K562 (cell line): ENCODE results near the gene CISTR. TPM values are rescaled to one million over a fixed set of nuclear protein-coding genes. Genes with fewer than 3 reads are reported as not detected.

Experiments
- ATF6 ChIP-seq: sonication (generic); formaldehyde crosslinking; IDR thresholded peaks from 2 replicates; pipeline ENCODE4 v1.4.0; 2020; ENCODE audit warnings: mild to moderate bottlenecking, missing genetic modification reagents
- EGR1 ChIP-seq: fragments of 450-650 bp; conservative IDR thresholded peaks from 2 replicates; pipeline ENCODE4 v1.6.1; 2017; ENCODE audit warnings: mild to moderate bottlenecking
- KDM4B ChIP-seq, 2 experiments: fragments of 450-650 bp in 1 of 2; sonication (generic) in 1 of 2; IDR thresholded peaks; 2 replicates each; pipeline ENCODE4 v1.6.1; 2016 to 2017; ENCODE audit warnings: borderline replicate concordance in 2 of 2, antibody characterized with exemption in 1 of 2, low read depth in 1 of 2, mild to moderate bottlenecking in 1 of 2
- MAZ ChIP-seq, 2 experiments: fragments of 450-650 bp in 1 of 2; sonication (generic) in 1 of 2; formaldehyde crosslinking; IDR thresholded peaks in 1 of 2; conservative IDR thresholded peaks in 1 of 2; 2 replicates each; pipeline versions ENCODE4 v1.4.0 to v1.5.0; 2020; ENCODE audit warnings: mild to moderate bottlenecking in 1 of 2, missing genetic modification reagents in 1 of 2
- NCOA6 ChIP-seq: fragments of 450-650 bp; IDR thresholded peaks from 2 replicates; pipeline ENCODE4 v1.6.1; 2017; ENCODE audit warnings: mild to moderate bottlenecking
- RAD51 ChIP-seq: fragments of 450-650 bp; IDR thresholded peaks from 2 replicates; pipeline ENCODE4 v1.7.1; 2016; ENCODE audit warnings: low read depth, mild to moderate bottlenecking, borderline replicate concordance
- SLC30A9 ChIP-seq: fragments of 250-450 bp; sonication (Bioruptor Pico); IDR thresholded peaks from 2 replicates; pipeline ENCODE4 v1.8.0; 2022; ENCODE audit warnings: mild to moderate bottlenecking, moderate library complexity
- SMAD3 ChIP-seq: fragments of 450-650 bp; formaldehyde crosslinking; conservative IDR thresholded peaks from 2 replicates; pipeline ENCODE4 v1.4.0; 2020; ENCODE audit warnings: mild to moderate bottlenecking
- TBL1XR1 ChIP-seq, 2 experiments: IDR thresholded peaks; 2 replicates each; pipeline ENCODE4 v1.6.1; 2012; ENCODE audit warnings: improper control_type of control experiment in 2 of 2, low read length in 2 of 2, mild to moderate bottlenecking in 1 of 2
- ZNF639 ChIP-seq, 2 experiments: fragments of 200-800 bp in 1 of 2; sonication (Bioruptor generic) in 1 of 2; sonication (generic) in 1 of 2; formaldehyde crosslinking in 1 of 2; IDR thresholded peaks in 1 of 2; conservative IDR thresholded peaks in 1 of 2; 2 replicates each; pipeline versions ENCODE4 v1.5.0 to v1.6.1; 2016 to 2020; ENCODE audit warnings: missing compliant biosample characterization in 1 of 2, missing genetic modification characterization in 1 of 2, missing genetic modification reagents in 1 of 2
- polyA plus RNA-seq, 8 experiments: library from polyadenylated mRNA; depleted of rRNA in 4 of 8; stranded (reverse) in 5 of 8; unstranded in 3 of 8; fragments of >200 nt; fragmentation: Nextera tagmentation in 2 of 8; fragmentation: Illumina TruSeq in 1 of 8; extraction: Ambion mirVana in 2 of 8; extraction: Trizol in 1 of 8; gene quantifications; 2 replicates each; pipeline versions ENCODE4 v1.2.1 to v1.2.3, GENCODE V29; 2011 to 2014; ENCODE audit warnings: inconsistent platforms in 1 of 8, missing spikeins in 1 of 8
- total RNA-seq, 7 experiments: library from RNA; depleted of rRNA in 6 of 7; stranded (reverse); fragments of >200 nt in 6 of 7; fragmentation: Illumina TruSeq in 2 of 7; extraction: Trizol in 2 of 7; gene quantifications; 2 replicates each; pipeline versions ENCODE4 v1.2.1 to v1.2.3, GENCODE V29; 2011 to 2021; ENCODE audit warnings: low replicate concordance in 1 of 7
- TF ChIP-seq, protein P1 (sequence below): IDR thresholded peaks from 3 replicates; pipeline ENCODE4 v1.6.1; 2011; ENCODE audit warnings: borderline replicate concordance, mild to moderate bottlenecking; ENCODE audit not compliant: insufficient read length, insufficient read depth
- TF ChIP-seq, protein P2 (sequence below), 2 experiments: fragments of 150-350 bp in 1 of 2; IDR thresholded peaks; 2 replicates each; pipeline ENCODE4 v1.6.1; 2012 to 2016; ENCODE audit warnings: low read depth in 2 of 2, low read length in 2 of 2, mild to moderate bottlenecking in 1 of 2, moderate library complexity in 1 of 2
- TF ChIP-seq, protein P3 (sequence below): fragments of 150-350 bp; IDR thresholded peaks from 2 replicates; pipeline ENCODE4 v1.6.1; 2014; ENCODE audit warnings: low read depth, mild to moderate bottlenecking, low read length, borderline replicate concordance

Gene CISTR
- total and polyA plus RNA-seq, 9 of the 15 experiments (the other 6 are each of a cell fraction or from before 2014, with no cell fraction given): not detected

GRCh38 chr12:53727310-53728041 lies 24.3 kb downstream of the CISTR start, which contains the start of gene CALCOCO1 (continued):
- TF ChIP-seq ZNF639 (CRISPR knock-in tag; conservative IDR thresholded peaks at IDR 0.05 in 1 of 2, IDR thresholded peaks at IDR 0.05 in 1 of 2) (peak in 1 of 2 experiments; percentile 96; a peak in 2 of 4 replicates), EGR1 (peak; percentile 57), KDM4B (IDR thresholded peaks at IDR 0.05; ENCODE audit: borderline replicate concordance in 2 of 2, low read depth in 1 of 2) (no peak), NCOA6 (no peak), TBL1XR1 (IDR thresholded peaks at IDR 0.05; ENCODE audit: low read length in 2 of 2) (peak; percentile 26 to 41; a peak in 1 of 4 replicates), ATF6 (no peak), SLC30A9 (CRISPR knock-in tag) (no peak), RAD51 (peak; percentile 7; the same call in 1 of the 2 replicates), SMAD3 (CRISPR knock-in tag) (peak; percentile 83; the same call in 1 of the 2 replicates), MAZ (CRISPR knock-in tag; conservative IDR thresholded peaks at IDR 0.05 in 1 of 2, IDR thresholded peaks at IDR 0.05 in 1 of 2) (peak; percentile 99)
- TF ChIP-seq, protein P1, sequence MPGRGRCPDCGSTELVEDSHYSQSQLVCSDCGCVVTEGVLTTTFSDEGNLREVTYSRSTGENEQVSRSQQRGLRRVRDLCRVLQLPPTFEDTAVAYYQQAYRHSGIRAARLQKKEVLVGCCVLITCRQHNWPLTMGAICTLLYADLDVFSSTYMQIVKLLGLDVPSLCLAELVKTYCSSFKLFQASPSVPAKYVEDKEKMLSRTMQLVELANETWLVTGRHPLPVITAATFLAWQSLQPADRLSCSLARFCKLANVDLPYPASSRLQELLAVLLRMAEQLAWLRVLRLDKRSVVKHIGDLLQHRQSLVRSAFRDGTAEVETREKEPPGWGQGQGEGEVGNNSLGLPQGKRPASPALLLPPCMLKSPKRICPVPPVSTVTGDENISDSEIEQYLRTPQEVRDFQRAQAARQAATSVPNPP: no peak
- TF ChIP-seq, protein P2, sequence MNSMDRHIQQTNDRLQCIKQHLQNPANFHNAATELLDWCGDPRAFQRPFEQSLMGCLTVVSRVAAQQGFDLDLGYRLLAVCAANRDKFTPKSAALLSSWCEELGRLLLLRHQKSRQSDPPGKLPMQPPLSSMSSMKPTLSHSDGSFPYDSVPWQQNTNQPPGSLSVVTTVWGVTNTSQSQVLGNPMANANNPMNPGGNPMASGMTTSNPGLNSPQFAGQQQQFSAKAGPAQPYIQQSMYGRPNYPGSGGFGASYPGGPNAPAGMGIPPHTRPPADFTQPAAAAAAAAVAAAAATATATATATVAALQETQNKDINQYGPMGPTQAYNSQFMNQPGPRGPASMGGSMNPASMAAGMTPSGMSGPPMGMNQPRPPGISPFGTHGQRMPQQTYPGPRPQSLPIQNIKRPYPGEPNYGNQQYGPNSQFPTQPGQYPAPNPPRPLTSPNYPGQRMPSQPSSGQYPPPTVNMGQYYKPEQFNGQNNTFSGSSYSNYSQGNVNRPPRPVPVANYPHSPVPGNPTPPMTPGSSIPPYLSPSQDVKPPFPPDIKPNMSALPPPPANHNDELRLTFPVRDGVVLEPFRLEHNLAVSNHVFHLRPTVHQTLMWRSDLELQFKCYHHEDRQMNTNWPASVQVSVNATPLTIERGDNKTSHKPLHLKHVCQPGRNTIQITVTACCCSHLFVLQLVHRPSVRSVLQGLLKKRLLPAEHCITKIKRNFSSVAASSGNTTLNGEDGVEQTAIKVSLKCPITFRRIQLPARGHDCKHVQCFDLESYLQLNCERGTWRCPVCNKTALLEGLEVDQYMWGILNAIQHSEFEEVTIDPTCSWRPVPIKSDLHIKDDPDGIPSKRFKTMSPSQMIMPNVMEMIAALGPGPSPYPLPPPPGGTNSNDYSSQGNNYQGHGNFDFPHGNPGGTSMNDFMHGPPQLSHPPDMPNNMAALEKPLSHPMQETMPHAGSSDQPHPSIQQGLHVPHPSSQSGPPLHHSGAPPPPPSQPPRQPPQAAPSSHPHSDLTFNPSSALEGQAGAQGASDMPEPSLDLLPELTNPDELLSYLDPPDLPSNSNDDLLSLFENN (IDR thresholded peaks at IDR 0.05; ENCODE audit: low read depth in 2 of 2, low read length in 2 of 2): no peak
- TF ChIP-seq, protein P3, sequence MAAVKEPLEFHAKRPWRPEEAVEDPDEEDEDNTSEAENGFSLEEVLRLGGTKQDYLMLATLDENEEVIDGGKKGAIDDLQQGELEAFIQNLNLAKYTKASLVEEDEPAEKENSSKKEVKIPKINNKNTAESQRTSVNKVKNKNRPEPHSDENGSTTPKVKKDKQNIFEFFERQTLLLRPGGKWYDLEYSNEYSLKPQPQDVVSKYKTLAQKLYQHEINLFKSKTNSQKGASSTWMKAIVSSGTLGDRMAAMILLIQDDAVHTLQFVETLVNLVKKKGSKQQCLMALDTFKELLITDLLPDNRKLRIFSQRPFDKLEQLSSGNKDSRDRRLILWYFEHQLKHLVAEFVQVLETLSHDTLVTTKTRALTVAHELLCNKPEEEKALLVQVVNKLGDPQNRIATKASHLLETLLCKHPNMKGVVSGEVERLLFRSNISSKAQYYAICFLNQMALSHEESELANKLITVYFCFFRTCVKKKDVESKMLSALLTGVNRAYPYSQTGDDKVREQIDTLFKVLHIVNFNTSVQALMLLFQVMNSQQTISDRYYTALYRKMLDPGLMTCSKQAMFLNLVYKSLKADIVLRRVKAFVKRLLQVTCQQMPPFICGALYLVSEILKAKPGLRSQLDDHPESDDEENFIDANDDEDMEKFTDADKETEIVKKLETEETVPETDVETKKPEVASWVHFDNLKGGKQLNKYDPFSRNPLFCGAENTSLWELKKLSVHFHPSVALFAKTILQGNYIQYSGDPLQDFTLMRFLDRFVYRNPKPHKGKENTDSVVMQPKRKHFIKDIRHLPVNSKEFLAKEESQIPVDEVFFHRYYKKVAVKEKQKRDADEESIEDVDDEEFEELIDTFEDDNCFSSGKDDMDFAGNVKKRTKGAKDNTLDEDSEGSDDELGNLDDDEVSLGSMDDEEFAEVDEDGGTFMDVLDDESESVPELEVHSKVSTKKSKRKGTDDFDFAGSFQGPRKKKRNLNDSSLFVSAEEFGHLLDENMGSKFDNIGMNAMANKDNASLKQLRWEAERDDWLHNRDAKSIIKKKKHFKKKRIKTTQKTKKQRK: no peak
